ENCODE measurements around the gene BTRC. TPM values are rescaled to one million over a fixed set of nuclear protein-coding genes. Genes with fewer than 3 reads are reported as not detected.

BTRC gene
- polyA plus RNA-seq, 3 donors = 2.8 to 4.3 (median 3.1) TPM

DNA sequence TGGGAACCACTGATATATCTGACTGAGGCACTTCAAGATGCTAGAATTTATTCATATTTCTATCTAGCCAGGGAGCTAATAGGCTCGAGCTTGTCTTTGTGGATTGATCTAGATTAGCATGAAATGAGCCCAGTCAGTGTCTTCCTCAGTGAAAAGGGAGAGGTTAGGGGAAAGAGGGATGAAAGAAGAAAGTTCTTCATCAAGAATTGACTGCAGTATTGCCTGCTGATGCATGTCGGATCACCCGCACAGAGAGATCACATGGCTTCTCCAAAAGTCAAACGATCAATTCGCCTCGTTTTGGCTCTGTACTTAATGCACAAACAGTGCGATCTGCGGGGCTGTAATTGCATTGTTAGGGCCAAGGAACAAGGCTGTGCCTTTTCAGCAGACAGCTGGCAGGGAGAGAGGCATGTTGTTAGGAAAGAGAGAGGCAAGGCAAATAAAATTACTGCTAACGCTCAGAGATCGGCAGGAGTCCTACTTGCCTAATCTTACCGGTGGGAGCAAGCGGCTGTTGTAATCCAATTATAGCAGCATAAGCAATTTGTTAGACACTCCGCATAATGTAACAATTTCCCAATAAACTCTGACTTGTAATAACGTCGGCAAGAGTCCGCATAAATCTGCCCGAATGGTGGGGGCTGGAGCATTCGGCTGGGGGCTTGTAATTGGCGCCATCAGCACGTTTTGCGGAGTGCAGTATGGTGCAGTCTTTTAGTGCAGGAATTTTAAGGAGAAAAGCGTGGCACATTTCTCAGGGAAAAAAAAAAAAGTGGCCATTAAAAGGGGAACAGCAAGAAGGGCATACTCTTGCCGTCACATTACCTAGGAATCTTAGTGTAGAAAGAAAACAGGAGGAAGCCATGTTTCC lies 132.0 kb downstream of the BTRC start:
- peaks cover 10% of the 10 kb centered on the region for H3K4me1 Mint-ChIP-seq
- H3K4me3 ChIP-seq (replicated peaks in 1 of 3; ENCODE audit: low read depth in 2 of 3, low read length in 3 of 3) = no peak overlapping the region
- no peaks in the 10 kb centered on the region for H3K79me2 ChIP-seq (ENCODE audit: insufficient read depth, low read length)
- H3K9me3 Mint-ChIP-seq = no peaks in the 10 kb centered on the region
- TF ChIP-seq, protein P1, sequence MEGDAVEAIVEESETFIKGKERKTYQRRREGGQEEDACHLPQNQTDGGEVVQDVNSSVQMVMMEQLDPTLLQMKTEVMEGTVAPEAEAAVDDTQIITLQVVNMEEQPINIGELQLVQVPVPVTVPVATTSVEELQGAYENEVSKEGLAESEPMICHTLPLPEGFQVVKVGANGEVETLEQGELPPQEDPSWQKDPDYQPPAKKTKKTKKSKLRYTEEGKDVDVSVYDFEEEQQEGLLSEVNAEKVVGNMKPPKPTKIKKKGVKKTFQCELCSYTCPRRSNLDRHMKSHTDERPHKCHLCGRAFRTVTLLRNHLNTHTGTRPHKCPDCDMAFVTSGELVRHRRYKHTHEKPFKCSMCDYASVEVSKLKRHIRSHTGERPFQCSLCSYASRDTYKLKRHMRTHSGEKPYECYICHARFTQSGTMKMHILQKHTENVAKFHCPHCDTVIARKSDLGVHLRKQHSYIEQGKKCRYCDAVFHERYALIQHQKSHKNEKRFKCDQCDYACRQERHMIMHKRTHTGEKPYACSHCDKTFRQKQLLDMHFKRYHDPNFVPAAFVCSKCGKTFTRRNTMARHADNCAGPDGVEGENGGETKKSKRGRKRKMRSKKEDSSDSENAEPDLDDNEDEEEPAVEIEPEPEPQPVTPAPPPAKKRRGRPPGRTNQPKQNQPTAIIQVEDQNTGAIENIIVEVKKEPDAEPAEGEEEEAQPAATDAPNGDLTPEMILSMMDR (IDR thresholded peaks at IDR 0.05) = no peak
- peaks cover 0 to 2% (median 0%) of the 10 kb centered on the region in 3 donors for H3K27me3 Mint-ChIP-seq (ENCODE audit: low read depth in 3 of 3)
- H3K4me3 Mint-ChIP-seq = peak overlapping the region in 1 of 2 donors; percentile 61
- intact Hi-C loops (cut with micrococcal nuclease) = no loop called here
- no peaks in the 10 kb centered on the region for H3K9me3 ChIP-seq (replicated peaks in 1 of 2; ENCODE audit: control insufficient read depth in 1 of 2, insufficient read depth in 1 of 2, low read length in 2 of 2)
- DNase-seq = no peak
- no peak overlapping the region for H2AFZ ChIP-seq (ENCODE audit: insufficient read depth, low read depth, low read length, poor library complexity, severe bottlenecking)
- no peak overlapping the region for H3K27ac ChIP-seq (ENCODE audit: low read depth in 1 of 2, low read length in 2 of 2)
- H3K36me3 Mint-ChIP-seq = peaks cover 15 to 18% of the 10 kb centered on the region in 2 donors
- H3K4me2 ChIP-seq (replicated peaks; ENCODE audit: extremely low read depth, low read length, poor library complexity, severe bottlenecking) = no peak overlapping the region
- no peak overlapping the region for H3K9ac ChIP-seq (ENCODE audit: insufficient read depth, low read length, poor library complexity, severe bottlenecking)
- H3K27ac Mint-ChIP-seq = no peak overlapping the region
- WGBS (ENCODE audit: insufficient coverage) = 83% methylated on average over 20 of the region's 23 CpGs
- no peaks in the 10 kb centered on the region for H3K36me3 ChIP-seq (replicated peaks in 1 of 2; ENCODE audit: control insufficient read depth in 1 of 2, insufficient read depth in 2 of 2, low read length in 2 of 2)
- no peaks in the 10 kb centered on the region for H3K27me3 ChIP-seq (ENCODE audit: control insufficient read depth in 2 of 2, insufficient read depth in 2 of 2, low read length in 2 of 2)
- H3K4me1 ChIP-seq (ENCODE audit: control insufficient read depth in 1 of 2, insufficient read depth in 2 of 2, low read length in 2 of 2) = no peaks in the 10 kb centered on the region
- H4K20me1 ChIP-seq (ENCODE audit: insufficient read depth, low read length) = no peaks in the 10 kb centered on the region

DNA sequence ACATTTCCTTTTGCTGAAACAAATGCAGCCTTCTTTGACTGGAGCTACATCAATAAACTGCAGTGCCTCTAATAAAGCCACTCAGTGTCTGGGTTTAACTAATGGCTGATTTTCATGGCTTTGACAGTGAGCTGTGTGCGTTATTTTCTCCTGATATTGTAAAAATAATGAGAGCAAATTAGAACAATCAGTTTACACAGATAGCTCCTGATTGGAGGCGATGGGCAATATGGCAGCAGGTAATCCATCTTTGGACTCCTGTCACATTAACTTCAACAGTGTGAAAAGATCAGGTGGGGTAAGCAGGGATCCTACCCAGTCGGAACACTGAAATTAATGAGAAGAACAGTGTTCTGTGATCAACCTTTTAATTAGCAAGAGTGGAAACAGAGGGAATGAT lies 133.4 kb downstream of the BTRC start:
- Histone ChIP-seq H3K27me3 (ENCODE audit: control insufficient read depth in 2 of 2, insufficient read depth in 2 of 2, low read length in 2 of 2) (no peaks in the 10 kb centered on the region), H3K4me2 (replicated peaks; ENCODE audit: extremely low read depth, low read length, poor library complexity, severe bottlenecking) (no peak overlapping the region), H3K36me3 (replicated peaks in 1 of 2; ENCODE audit: control insufficient read depth in 1 of 2, insufficient read depth in 2 of 2, low read length in 2 of 2) (no peaks in the 10 kb centered on the region), H3K9me3 (replicated peaks in 1 of 2; ENCODE audit: control insufficient read depth in 1 of 2, insufficient read depth in 1 of 2, low read length in 2 of 2) (no peaks in the 10 kb centered on the region), H3K4me3 (replicated peaks in 1 of 3; ENCODE audit: low read depth in 2 of 3, low read length in 3 of 3) (no peak overlapping the region), H4K20me1 (ENCODE audit: insufficient read depth, low read length) (no peaks in the 10 kb centered on the region), H3K9ac (ENCODE audit: insufficient read depth, low read length, poor library complexity, severe bottlenecking) (no peak overlapping the region), H3K27ac (ENCODE audit: low read depth in 1 of 2, low read length in 2 of 2) (no peak overlapping the region), H2AFZ (ENCODE audit: insufficient read depth, low read depth, low read length, poor library complexity, severe bottlenecking) (no peak overlapping the region), H3K79me2 (ENCODE audit: insufficient read depth, low read length) (no peaks in the 10 kb centered on the region), H3K4me1 (ENCODE audit: control insufficient read depth in 1 of 2, insufficient read depth in 2 of 2, low read length in 2 of 2) (no peaks in the 10 kb centered on the region)
- Mint-ChIP-seq H3K4me3 (no peak overlapping the region), H3K36me3 (peaks cover 7 to 15% of the 10 kb centered on the region in 2 donors), H3K9me3 (no peaks in the 10 kb centered on the region), H3K27ac (no peak overlapping the region), H3K27me3 (ENCODE audit: low read depth in 3 of 3) (peaks cover 0 to 2% (median 0%) of the 10 kb centered on the region in 3 donors), H3K4me1 (peaks cover 10% of the 10 kb centered on the region)
- TF ChIP-seq, protein P1 (IDR thresholded peaks at IDR 0.05) = no peak
- intact Hi-C loops (cut with micrococcal nuclease) = no loop called here
- DNase-seq = no peak
- 100% methylated on average over 1 of the region's 3 CpGs for WGBS (ENCODE audit: insufficient coverage)
